ENCODE data around the gene PTH2R. TPM values are rescaled to one million over a fixed set of nuclear protein-coding genes. Genes with fewer than 3 reads are reported as not detected.
"Not testable (repeated sequence)": the region's sequence is repeated elsewhere in the genome, so short reads cannot be mapped to it uniquely, and the experiment has no call there.

Gene PTH2R
- total RNA-seq, 1 donor from 2014 or later, result not detected

DNA sequence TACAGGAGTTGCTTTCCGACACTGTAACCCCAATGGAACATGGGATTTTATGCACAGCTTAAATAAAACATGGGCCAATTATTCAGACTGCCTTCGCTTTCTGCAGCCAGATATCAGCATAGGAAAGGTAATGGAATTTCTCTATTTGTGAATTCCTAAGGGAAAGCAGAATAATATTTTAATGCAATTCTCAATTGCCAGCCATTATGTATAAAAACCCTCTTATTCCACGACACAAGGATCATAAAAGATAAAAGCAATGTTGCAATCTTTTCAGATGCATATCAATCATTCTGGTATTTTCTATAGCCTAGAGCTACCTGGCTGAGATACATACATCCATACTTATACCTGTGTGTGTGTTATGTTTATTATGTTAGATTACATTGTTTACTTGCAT lies 31.2 kb downstream of the PTH2R start:
- Mint-ChIP-seq H3K36me3 (ENCODE audit: low read depth) (no peaks in the 10 kb centered on the region), H3K4me1 (no peaks in the 10 kb centered on the region), H3K27me3 (ENCODE audit: low read depth) (peaks cover 7% of the 10 kb centered on the region), H3K9me3 (no peaks in the 10 kb centered on the region), H3K27ac (ENCODE audit: unreplicated experiment) (no peak overlapping the region), H3K4me3 (no peak overlapping the region)
- TF ChIP-seq, protein P1, sequence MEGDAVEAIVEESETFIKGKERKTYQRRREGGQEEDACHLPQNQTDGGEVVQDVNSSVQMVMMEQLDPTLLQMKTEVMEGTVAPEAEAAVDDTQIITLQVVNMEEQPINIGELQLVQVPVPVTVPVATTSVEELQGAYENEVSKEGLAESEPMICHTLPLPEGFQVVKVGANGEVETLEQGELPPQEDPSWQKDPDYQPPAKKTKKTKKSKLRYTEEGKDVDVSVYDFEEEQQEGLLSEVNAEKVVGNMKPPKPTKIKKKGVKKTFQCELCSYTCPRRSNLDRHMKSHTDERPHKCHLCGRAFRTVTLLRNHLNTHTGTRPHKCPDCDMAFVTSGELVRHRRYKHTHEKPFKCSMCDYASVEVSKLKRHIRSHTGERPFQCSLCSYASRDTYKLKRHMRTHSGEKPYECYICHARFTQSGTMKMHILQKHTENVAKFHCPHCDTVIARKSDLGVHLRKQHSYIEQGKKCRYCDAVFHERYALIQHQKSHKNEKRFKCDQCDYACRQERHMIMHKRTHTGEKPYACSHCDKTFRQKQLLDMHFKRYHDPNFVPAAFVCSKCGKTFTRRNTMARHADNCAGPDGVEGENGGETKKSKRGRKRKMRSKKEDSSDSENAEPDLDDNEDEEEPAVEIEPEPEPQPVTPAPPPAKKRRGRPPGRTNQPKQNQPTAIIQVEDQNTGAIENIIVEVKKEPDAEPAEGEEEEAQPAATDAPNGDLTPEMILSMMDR (conservative IDR thresholded peaks at IDR 0.05), result no peak
- no peak for DNase-seq (ENCODE audit: low read depth, low spot score)

DNA sequence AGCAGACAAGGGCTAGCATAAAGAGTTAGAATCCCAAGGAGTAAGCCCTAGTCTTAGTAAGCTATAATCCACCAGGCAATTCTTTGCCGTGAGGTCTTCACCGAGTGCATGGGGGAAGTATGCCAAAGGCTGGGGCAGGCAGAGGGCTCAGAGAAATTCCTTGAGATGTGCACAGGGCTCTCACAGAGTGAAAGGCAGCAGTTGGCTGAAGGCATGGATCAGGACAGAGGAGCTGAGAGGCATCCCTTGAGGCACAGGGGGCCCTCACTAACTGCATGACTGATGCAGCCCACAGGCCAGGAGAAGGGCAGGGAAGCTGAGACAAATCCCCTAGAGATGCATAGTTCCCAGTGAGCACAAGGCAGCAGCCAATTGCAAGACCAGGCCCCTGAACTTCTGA lies 34.1 kb downstream of the PTH2R start:
- H3K4me3 Mint-ChIP-seq, result no peak overlapping the region
- TF ChIP-seq, protein P1 (conservative IDR thresholded peaks at IDR 0.05), result no peak
- H3K9me3 Mint-ChIP-seq, result no peaks in the 10 kb centered on the region
- peaks cover 5% of the 10 kb centered on the region for H3K27me3 Mint-ChIP-seq (ENCODE audit: low read depth)
- H3K27ac Mint-ChIP-seq (ENCODE audit: unreplicated experiment), result no peak overlapping the region
- no peaks in the 10 kb centered on the region for H3K36me3 Mint-ChIP-seq (ENCODE audit: low read depth)
- H3K4me1 Mint-ChIP-seq, result no peaks in the 10 kb centered on the region
- DNase-seq (ENCODE audit: low read depth, low spot score), result no peak

DNA sequence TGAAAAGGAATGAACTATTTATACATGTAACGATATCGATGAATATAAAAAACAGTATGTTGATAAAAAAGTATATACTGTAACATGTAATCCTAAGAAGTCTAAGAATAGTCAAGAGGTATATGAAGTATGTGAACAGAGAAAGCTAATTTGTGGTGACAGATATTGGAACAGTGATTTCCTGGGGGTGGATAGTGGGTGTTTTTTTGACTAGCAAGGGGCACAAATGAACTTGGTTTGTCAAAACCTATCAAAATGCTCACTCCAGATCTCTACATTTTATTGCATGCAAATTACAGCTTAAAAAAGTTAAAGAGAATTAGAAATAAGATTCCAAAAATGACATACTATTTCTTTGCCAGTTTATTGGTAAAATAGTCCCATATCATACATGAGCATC lies 35.4 kb downstream of the PTH2R start:
- Mint-ChIP-seq H3K4me1 (no peaks in the 10 kb centered on the region), H3K27ac (ENCODE audit: unreplicated experiment) (no peak overlapping the region), H3K36me3 (ENCODE audit: low read depth) (no peaks in the 10 kb centered on the region), H3K9me3 (no peaks in the 10 kb centered on the region), H3K4me3 (no peak overlapping the region), H3K27me3 (ENCODE audit: low read depth) (no peaks in the 10 kb centered on the region)
- TF ChIP-seq, protein P1 (conservative IDR thresholded peaks at IDR 0.05), result no peak
- no peak for DNase-seq (ENCODE audit: low read depth, low spot score)

DNA sequence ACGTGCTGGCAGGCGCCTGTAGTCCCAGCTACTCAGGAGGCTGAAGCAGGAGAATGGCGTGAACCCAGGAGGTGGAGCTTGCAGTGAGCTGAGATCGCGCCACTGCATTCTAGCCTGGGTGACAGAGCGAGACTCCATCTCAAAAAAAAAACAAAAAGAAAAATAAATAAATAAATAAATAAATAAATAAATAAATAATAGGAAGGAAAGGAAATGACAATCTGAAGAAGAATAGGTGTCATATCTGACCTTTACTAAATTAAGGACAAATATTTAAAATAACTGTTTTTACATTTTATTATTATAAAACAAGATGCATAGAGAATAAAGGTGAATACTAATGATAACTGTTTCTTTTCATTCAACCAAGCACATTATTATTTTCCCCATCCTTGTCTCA lies 40.9 kb downstream of the PTH2R start:
- H3K27ac Mint-ChIP-seq (ENCODE audit: unreplicated experiment); DNase-seq (ENCODE audit: low read depth, low spot score); H3K4me3 Mint-ChIP-seq; H3K9me3 Mint-ChIP-seq; H3K27me3 Mint-ChIP-seq (ENCODE audit: low read depth); H3K36me3 Mint-ChIP-seq (ENCODE audit: low read depth); H3K4me1 Mint-ChIP-seq: not testable (repeated sequence)

GRCh38 chr2:208451061-208451460 lies 44.5 kb downstream of the PTH2R start:
- Mint-ChIP-seq H3K27ac (ENCODE audit: unreplicated experiment) (no peak overlapping the region), H3K4me1 (peaks cover 10% of the 10 kb centered on the region), H3K4me3 (no peak overlapping the region), H3K27me3 (ENCODE audit: low read depth) (no peaks in the 10 kb centered on the region), H3K36me3 (ENCODE audit: low read depth) (no peaks in the 10 kb centered on the region), H3K9me3 (no peaks in the 10 kb centered on the region)
- TF ChIP-seq, protein P1 (conservative IDR thresholded peaks at IDR 0.05), result no peak
- no peak for DNase-seq (ENCODE audit: low read depth, low spot score)

GRCh38 chr2:208454861-208455260 lies 48.3 kb downstream of the PTH2R start:
- no peaks in the 10 kb centered on the region for H3K9me3 Mint-ChIP-seq
- no peaks in the 10 kb centered on the region for H3K36me3 Mint-ChIP-seq (ENCODE audit: low read depth)
- H3K4me3 Mint-ChIP-seq, result no peak overlapping the region
- no peak overlapping the region for H3K27ac Mint-ChIP-seq (ENCODE audit: unreplicated experiment)
- TF ChIP-seq, protein P1 (conservative IDR thresholded peaks at IDR 0.05), result no peak
- H3K4me1 Mint-ChIP-seq, result peaks cover 10% of the 10 kb centered on the region
- no peaks in the 10 kb centered on the region for H3K27me3 Mint-ChIP-seq (ENCODE audit: low read depth)
- no peak for DNase-seq (ENCODE audit: low read depth, low spot score)

All from neural crest cell (in vitro differentiated cells).